IMR-90 (cell line): ENCODE measurements around the gene HAS3. TPM values are rescaled to one million over a fixed set of nuclear protein-coding genes. Genes with fewer than 3 reads are reported as not detected.

Experiments
- polyA plus RNA-seq, 3 experiments: library from polyadenylated mRNA; depleted of rRNA; stranded (reverse); fragments of >200 nt; gene quantifications; 2 replicates each; pipeline ENCODE4 v1.2.3, GENCODE V29; 2012; ENCODE audit warnings: low replicate concordance in 1 of 3
- total RNA-seq: library from RNA; depleted of rRNA; stranded (reverse); fragments of >200 nt; gene quantifications from 2 replicates; pipeline ENCODE4 v1.2.3, GENCODE V29; 2012; rRNA removed

Gene HAS3
- total and polyA plus RNA-seq, 2 of the 4 experiments (the other 2 are of a cell fraction), result 0.36 to 0.97 TPM

Other genes starting within 250 kb of the HAS3 start
- gene CHTF8, start 26.9 kb downstream of the HAS3 start, total RNA-seq, result 40.8 and 47.1 TPM in 2 replicates
- 95.6 and 122 TPM in 2 replicates for gene CHTF8, start 26.9 kb downstream of the HAS3 start, polyA plus RNA-seq (2012; rRNA removed)
- gene UTP4, start 27.0 kb downstream of the HAS3 start, total RNA-seq, result 30.0 and 32.1 TPM in 2 replicates
- 60.3 and 61.8 TPM in 2 replicates for gene UTP4, start 27.0 kb downstream of the HAS3 start, polyA plus RNA-seq (2012; rRNA removed)
- 47.5 and 58.0 TPM in 2 replicates for gene SNTB2, start 81.5 kb downstream of the HAS3 start, total RNA-seq
- gene SNTB2, start 81.5 kb downstream of the HAS3 start, polyA plus RNA-seq (2012; rRNA removed), result 23.5 and 24.8 TPM in 2 replicates
- gene VPS4A, start 205.7 kb downstream of the HAS3 start, total RNA-seq, result 23.3 and 25.3 TPM in 2 replicates
- 23.3 and 25.2 TPM in 2 replicates for gene VPS4A, start 205.7 kb downstream of the HAS3 start, polyA plus RNA-seq (2012; rRNA removed)
- gene PDF, start 224.9 kb downstream of the HAS3 start, total RNA-seq, result 4.5 and 7.5 TPM in 2 replicates
- 6.4 and 7.6 TPM in 2 replicates for gene PDF, start 224.9 kb downstream of the HAS3 start, polyA plus RNA-seq (2012; rRNA removed)
- gene COG8, start 233.9 kb downstream of the HAS3 start, total RNA-seq, result 19.4 and 26.2 TPM in 2 replicates
- 22.8 and 23.4 TPM in 2 replicates for gene COG8, start 233.9 kb downstream of the HAS3 start, polyA plus RNA-seq (2012; rRNA removed)
- 28.3 and 40.5 TPM in 2 replicates for gene NIP7, start 234.1 kb downstream of the HAS3 start, total RNA-seq
- 10.6 and 14.0 TPM in 2 replicates for gene NIP7, start 234.1 kb downstream of the HAS3 start, polyA plus RNA-seq (2012; rRNA removed)
- gene TMED6, start 246.1 kb downstream of the HAS3 start, total RNA-seq, result not detected in 2 replicates
- 0.10 and 0.20 TPM in 2 replicates for gene TMED6, start 246.1 kb downstream of the HAS3 start, polyA plus RNA-seq (2012; rRNA removed)